Activated CD4-positive, alpha-beta memory T cell treated with anti-CD3 and anti-CD28 coated beads for 36 hours (primary cell): ENCODE results near the gene PDIK1L. TPM values are rescaled to one million over a fixed set of nuclear protein-coding genes. Genes with fewer than 3 reads are reported as not detected.
"Not testable (repeated sequence)": the region's sequence is repeated elsewhere in the genome, so short reads cannot be mapped to it uniquely, and the experiment has no call there.

Experiments used
- CTCF ChIA-PET: fragments of 350-600 bp; sonication (Branson Sonifier 250); formaldehyde crosslinking; loops from one replicate; lab custom pipeline; 2021; ENCODE audit warnings: antibody characterized with exemption, inconsistent platforms; lab: Charles Lee
- POLR2A ChIA-PET: fragments of 350-600 bp; sonication (Branson Sonifier 250); formaldehyde crosslinking; loops from one replicate; lab custom pipeline; 2021; ENCODE audit warnings: antibody characterized with exemption; lab: Charles Lee
- DNase-seq: peaks from one replicate; pipeline ENCODE4 v3.0.0-alpha.2; 2020
- H3K27ac Mint-ChIP-seq: one replicate; pipeline ENCODE4 v1.8.0; 2021; ENCODE audit warnings: mixed read lengths
- H3K27me3 Mint-ChIP-seq: one replicate; pipeline ENCODE4 v1.8.0; 2021; ENCODE audit warnings: mixed read lengths
- H3K36me3 Mint-ChIP-seq: one replicate; pipeline ENCODE4 v1.8.0; 2021; ENCODE audit warnings: mixed read lengths
- H3K4me1 Mint-ChIP-seq: one replicate; pipeline ENCODE4 v1.8.0; 2021; ENCODE audit warnings: low read depth, mixed read lengths
- H3K4me3 Mint-ChIP-seq: one replicate; pipeline ENCODE4 v1.8.0; 2021; ENCODE audit warnings: mild to moderate bottlenecking, mixed read lengths
- H3K9me3 Mint-ChIP-seq: one replicate; pipeline ENCODE4 v1.8.0; 2021; ENCODE audit warnings: mixed read lengths
- intact Hi-C: fragments of 100-400 bp; cut with micrococcal nuclease; formaldehyde crosslinking; loops from one replicate; pipeline ENCODE4 v1.15.1; 2023
- total RNA-seq, 2 experiments: library from RNA; stranded (reverse); gene quantifications; one replicate each; pipeline ENCODE4 v1.2.3, GENCODE V29; 2021

The PDIK1L gene
- total RNA-seq, 2 experiments from 2014 or later: 14.9 to 15.2 TPM

DNA sequence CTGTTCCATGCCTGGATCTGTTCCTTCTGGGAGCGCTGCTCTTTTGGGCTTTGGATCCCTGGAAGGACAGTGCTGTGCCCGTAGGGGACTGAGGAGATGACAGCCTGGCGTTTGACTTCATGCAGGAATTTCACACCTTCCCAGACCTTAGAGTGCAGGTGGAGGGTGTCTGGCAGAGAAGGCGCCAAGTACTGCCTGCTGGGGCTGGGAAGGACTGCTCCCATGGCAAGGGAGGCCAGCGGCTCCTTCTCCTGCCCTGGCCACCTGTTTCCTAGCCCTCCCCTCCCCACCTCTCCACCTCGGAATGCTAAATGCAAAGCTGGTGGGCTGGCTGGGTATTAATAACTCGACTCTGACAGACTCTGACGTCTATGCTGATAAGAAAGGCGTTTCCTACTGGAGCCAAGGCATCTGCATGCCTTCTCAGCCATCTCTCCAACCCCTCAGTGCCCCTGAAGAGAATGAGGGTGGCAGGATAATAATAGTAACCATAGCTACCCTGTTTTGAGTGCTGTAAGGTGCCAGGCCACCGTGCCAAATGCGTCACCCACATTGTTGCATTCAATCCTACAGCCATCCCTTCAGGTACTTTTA is 17.5 kb upstream of the PDIK1L start:
- intact Hi-C loops: no loop called here
- Mint-ChIP-seq H3K27ac (no peak overlapping the region), H3K4me3 (no peak overlapping the region), H3K4me1 (peaks cover 4% of the 10 kb centered on the region), H3K36me3 (no peaks in the 10 kb centered on the region), H3K27me3 (peaks cover 15% of the 10 kb centered on the region), H3K9me3 (no peaks in the 10 kb centered on the region)
- DNase-seq: no peak
- POLR2A ChIA-PET: no interaction called here
- CTCF ChIA-PET: no interaction called here

DNA sequence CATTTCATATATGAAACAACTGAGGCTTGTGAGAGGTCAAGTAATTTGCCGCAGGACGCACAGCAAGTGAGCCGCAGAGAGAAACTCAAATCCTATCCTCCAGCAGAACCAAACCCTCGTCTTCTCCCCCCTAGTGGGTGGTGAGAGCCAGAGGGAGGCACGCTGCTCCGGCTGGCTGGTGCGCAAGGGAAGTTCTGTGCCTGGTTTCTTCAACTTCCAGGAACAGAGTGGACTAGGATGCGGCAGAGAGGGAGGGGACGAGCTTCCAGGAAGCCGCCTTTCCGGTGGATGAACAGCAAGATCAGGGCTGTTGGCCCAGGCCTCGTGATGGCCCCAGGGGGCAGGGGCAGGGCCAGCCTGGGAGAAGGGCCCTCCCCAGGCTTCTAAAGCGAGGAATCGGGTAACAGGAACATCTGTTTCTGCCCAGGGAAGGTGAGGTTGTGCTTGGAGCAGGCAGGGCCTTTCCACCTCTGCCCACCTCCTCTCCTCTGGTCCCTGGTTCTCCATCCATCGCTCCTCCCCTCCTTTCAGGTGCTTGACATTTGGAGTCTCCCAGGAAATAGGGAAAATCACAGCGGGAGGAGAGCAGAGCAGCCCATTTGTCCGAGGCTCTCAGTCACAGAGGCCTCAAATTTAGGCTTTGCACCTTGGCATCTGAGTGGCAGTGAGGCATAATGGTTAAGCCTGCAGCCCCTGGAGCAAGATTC is 16.8 kb upstream of the PDIK1L start:
- intact Hi-C loops: no loop called here
- Mint-ChIP-seq H3K27me3 (peaks cover 15% of the 10 kb centered on the region), H3K9me3 (no peaks in the 10 kb centered on the region), H3K4me3 (no peak overlapping the region), H3K4me1 (peaks cover 4% of the 10 kb centered on the region), H3K27ac (no peak overlapping the region), H3K36me3 (no peaks in the 10 kb centered on the region)
- CTCF ChIA-PET: no interaction called here
- POLR2A ChIA-PET: no interaction called here
- DNase-seq: no peak

DNA sequence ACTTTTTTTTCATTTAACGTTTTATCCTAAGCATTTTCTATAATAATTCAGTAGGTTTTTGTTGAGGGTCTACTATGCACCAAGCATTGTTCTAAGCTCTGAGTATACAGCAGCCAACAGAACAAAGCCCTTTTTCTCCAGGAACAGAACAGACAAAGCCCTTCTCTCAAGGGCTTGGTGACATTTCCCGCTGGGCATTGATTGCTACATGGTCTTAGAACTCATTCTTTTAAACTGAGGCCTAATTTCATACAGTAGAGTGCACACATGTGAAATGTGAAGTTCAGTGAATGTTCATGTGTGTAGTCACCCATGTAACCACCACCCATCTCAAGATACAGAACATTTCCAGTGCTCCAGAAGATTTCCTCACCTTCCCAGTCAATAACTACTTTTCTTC is 15.2 kb upstream of the PDIK1L start:
- no peaks in the 10 kb centered on the region for H3K9me3 Mint-ChIP-seq
- no peak overlapping the region for H3K27ac Mint-ChIP-seq
- peaks cover 4% of the 10 kb centered on the region for H3K4me1 Mint-ChIP-seq
- H3K36me3 Mint-ChIP-seq: no peaks in the 10 kb centered on the region
- peaks cover 9% of the 10 kb centered on the region for H3K27me3 Mint-ChIP-seq
- ChIA-PET CTCF (no interaction called here), POLR2A (no interaction called here)
- H3K4me3 Mint-ChIP-seq: no peak overlapping the region
- intact Hi-C loops: no loop called here
- no peak for DNase-seq

DNA sequence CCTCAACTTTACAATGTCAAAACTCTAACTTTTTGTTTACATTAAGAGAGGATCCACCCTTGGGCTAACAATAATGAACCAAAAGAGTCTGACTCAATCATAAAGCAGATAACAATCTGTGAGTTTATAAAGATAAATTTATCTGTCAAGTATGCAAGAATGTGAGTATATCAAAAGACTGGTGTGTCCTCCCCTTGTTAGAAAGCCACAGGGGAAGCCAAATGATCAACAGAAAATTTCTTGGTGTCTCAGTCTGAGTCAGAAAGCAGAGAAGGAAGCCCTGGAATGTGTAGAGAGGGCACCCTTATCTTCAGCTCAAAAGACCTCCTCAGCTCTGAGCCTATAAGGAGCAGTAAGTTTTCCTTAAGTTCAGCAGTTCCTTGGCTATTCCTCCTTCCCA is 13.9 kb upstream of the PDIK1L start:
- Mint-ChIP-seq H3K27me3 (peaks cover 3% of the 10 kb centered on the region), H3K36me3 (no peaks in the 10 kb centered on the region), H3K4me3 (no peak overlapping the region), H3K4me1 (peaks cover 4% of the 10 kb centered on the region), H3K9me3 (no peaks in the 10 kb centered on the region), H3K27ac (no peak overlapping the region)
- DNase-seq: no peak
- CTCF ChIA-PET: interaction anchor here (1.5 kb wide), 1 partner anchor 47 kb away, joined by 5 read pairs; no protein-coding TSS in a partner anchor
- intact Hi-C loops: no loop called here
- POLR2A ChIA-PET: no interaction called here

DNA sequence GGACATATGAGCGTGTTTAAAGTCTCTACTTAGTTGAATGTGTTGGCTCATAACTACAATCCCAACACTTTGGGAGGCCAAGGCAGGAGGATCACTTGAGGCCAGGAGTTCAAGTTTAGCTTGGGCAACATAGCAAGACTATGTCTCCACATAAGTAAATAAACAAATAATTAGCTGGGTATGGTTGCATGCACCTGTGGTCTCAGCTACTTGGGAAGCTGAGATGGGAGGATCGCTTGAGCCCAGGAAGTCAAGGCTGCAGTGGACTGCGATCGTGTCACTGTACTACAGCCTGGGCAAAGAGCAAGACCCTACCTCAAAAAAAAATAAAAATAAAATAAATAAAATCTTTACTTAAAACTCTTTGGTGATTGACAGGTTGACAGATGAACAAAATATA is 13.0 kb upstream of the PDIK1L start:
- CTCF ChIA-PET: no interaction called here
- no peaks in the 10 kb centered on the region for H3K36me3 Mint-ChIP-seq
- intact Hi-C loops: no loop called here
- H3K4me3 Mint-ChIP-seq: no peak overlapping the region
- H3K9me3 Mint-ChIP-seq: no peaks in the 10 kb centered on the region
- POLR2A ChIA-PET: no interaction called here
- DNase-seq: no peak
- H3K27ac Mint-ChIP-seq: no peak overlapping the region
- peaks cover 4% of the 10 kb centered on the region for H3K4me1 Mint-ChIP-seq
- H3K27me3 Mint-ChIP-seq: no peaks in the 10 kb centered on the region

DNA sequence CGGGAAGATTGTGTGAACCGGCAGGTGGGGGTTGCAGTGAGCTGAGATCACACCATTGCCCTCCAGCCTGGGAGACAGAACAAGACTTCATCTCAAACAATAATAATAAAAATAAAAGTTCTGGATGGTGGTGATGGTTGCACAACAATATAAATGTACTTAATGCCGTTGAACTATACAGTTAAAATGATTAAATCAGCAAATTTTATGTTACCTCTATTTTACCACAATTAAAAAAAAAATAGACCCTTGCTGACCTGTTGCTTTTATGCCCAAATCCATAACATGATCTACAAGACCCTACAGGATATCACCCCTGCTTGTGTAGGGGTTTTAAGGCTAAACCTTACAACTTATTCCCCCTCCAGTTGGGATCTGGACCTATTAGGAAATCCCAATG is 11.8 kb upstream of the PDIK1L start:
- Mint-ChIP-seq H3K27ac (no peak overlapping the region), H3K9me3 (no peaks in the 10 kb centered on the region), H3K4me1 (peaks cover 4% of the 10 kb centered on the region), H3K4me3 (no peak overlapping the region), H3K36me3 (no peaks in the 10 kb centered on the region), H3K27me3 (no peaks in the 10 kb centered on the region)
- DNase-seq: no peak
- CTCF ChIA-PET: interaction anchor here (0.5 to 6.3 kb wide), 3 partner anchors 45 to 317 kb away, joined by 3 to 204 read pairs (median 4); no protein-coding TSS in a partner anchor
- intact Hi-C loops: loop anchor here (10.0 kb wide), 1 partner anchor 315 kb away; the partner anchor contains the start of gene LIN28A
- POLR2A ChIA-PET: no interaction called here

DNA sequence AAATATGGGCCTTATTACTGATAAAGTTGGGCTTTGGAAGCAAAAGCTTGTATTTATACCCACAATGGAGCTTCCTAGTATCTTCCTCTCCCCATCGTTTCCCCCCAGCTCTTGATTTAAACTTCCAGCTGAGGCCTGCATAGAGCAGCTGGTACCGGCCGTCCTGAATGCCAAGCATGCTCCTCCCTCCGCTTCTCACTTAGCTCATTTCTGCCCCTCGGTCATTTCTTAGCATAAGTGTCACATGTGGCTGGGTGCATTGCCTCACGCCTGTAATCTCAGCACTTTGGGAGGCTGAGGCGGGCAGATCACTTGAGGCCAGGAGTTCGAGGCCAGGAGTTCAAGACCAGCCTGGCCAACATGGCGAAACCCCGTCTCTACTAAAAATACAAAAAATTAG is 11.4 kb upstream of the PDIK1L start:
- H3K4me3 Mint-ChIP-seq, H3K36me3 Mint-ChIP-seq, H3K4me1 Mint-ChIP-seq, H3K27ac Mint-ChIP-seq, POLR2A ChIA-PET, H3K27me3 Mint-ChIP-seq, H3K9me3 Mint-ChIP-seq, DNase-seq: not testable (repeated sequence)
- intact Hi-C loops: loop anchor here (10.0 kb wide), 1 partner anchor 315 kb away; the partner anchor contains the start of gene LIN28A
- CTCF ChIA-PET: interaction anchor here (0.5 to 6.3 kb wide), 4 partner anchors 45 to 317 kb away, joined by 3 to 204 read pairs (median 4); no protein-coding TSS in a partner anchor

DNA sequence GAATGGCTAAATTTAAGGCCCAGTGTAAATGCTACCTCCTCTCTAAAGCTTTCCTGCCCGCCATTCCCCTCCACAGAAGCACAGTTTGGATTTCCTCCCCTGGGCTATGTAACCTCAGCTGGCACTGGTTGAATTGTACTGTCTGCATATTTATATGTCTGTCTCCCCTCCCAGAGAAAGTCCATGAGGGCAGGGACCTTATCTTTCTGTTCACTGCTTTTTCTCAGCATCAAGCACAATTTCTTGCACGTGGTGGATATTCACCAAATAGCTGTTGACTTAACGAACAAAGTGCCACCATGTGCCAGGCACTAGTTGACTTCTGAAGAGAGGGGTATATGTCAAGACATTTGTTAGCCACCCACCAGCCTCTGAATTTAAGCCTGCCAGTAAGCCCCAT is 9.5 kb upstream of the PDIK1L start:
- peaks cover 7% of the 10 kb centered on the region for H3K4me1 Mint-ChIP-seq
- no peak overlapping the region for H3K27ac Mint-ChIP-seq
- no peaks in the 10 kb centered on the region for H3K9me3 Mint-ChIP-seq
- no peak overlapping the region for H3K4me3 Mint-ChIP-seq
- POLR2A ChIA-PET: interaction anchor here (0.5 to 2.1 kb wide), 3 partner anchors 43 to 785 kb away, joined by 3 to 7 read pairs (median 3); partner anchors contain the start of gene CNKSR1
- H3K36me3 Mint-ChIP-seq: no peaks in the 10 kb centered on the region
- CTCF ChIA-PET: interaction anchor here (1.0 to 6.3 kb wide), 6 partner anchors 22 to 315 kb away, joined by 3 to 204 read pairs (median 8); partner anchors contain the start of gene ZNF593
- H3K27me3 Mint-ChIP-seq: no peaks in the 10 kb centered on the region
- intact Hi-C loops: loop anchor here (10.0 kb wide), 1 partner anchor 313 kb away; the partner anchor contains the start of gene LIN28A
- no peak for DNase-seq

DNA sequence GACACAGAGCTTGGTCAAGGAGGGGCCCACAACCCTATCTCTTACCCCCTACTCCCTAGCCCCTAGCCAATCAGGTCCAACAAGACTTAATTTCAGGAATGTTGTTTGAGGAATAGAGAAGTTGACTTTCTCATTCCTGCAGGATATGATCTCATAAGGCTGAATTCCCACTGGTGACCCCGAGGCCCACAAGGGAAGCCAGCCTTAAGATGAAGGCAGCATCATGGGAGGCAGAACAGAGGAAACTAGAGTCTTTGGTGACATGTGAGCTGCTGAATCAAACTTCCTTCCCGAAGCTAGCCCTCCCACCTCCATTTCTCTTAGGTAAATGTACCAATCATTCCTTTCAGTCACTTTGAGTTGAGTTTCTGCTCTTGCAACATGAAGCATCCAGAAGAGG is 9.1 kb upstream of the PDIK1L start:
- Mint-ChIP-seq H3K4me3 (no peak overlapping the region), H3K27ac (no peak overlapping the region), H3K4me1 (peaks cover 7% of the 10 kb centered on the region), H3K36me3 (no peaks in the 10 kb centered on the region), H3K9me3 (no peaks in the 10 kb centered on the region), H3K27me3 (no peaks in the 10 kb centered on the region)
- ChIA-PET POLR2A (interaction anchor here (0.7 to 2.1 kb wide), 2 partner anchors 43 to 75 kb away, joined by 3 to 7 read pairs; partner anchors contain the start of gene CNKSR1), CTCF (interaction anchor here (0.6 to 6.3 kb wide), 9 partner anchors 22 to 369 kb away, joined by 3 to 204 read pairs (median 4); partner anchors contain the start of gene ZNF593)
- no peak for DNase-seq
- intact Hi-C loops: loop anchor here (10.0 kb wide), 1 partner anchor 312 kb away; the partner anchor contains the start of gene LIN28A

DNA sequence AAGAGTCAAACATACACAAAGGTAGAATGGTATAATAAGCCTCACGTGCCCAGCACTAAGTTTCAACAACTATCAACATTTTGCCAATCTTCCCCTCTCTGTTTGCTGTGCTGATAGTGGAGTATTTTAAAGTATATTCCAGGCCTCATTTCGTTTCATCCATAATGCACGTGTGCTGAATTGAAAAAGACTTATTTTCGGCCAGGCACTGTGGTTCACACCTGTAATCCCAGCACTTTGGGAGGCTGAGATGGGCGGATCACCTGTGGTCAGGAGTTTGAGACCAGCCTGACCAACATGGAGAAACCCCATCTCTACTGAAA is 6.4 kb upstream of the PDIK1L start:
- intact Hi-C loops: loop anchor here (1.0 to 10.0 kb wide), 6 partner anchors 40 to 310 kb away; partner anchors contain the start of gene LIN28A
- H3K36me3 Mint-ChIP-seq, DNase-seq, H3K4me3 Mint-ChIP-seq, H3K27ac Mint-ChIP-seq, H3K9me3 Mint-ChIP-seq, H3K4me1 Mint-ChIP-seq, H3K27me3 Mint-ChIP-seq, POLR2A ChIA-PET: not testable (repeated sequence)
- CTCF ChIA-PET: interaction anchor here (1.0 to 6.3 kb wide), 11 partner anchors 13 to 312 kb away, joined by 3 to 204 read pairs (median 4); partner anchors contain the start of gene CEP85

DNA sequence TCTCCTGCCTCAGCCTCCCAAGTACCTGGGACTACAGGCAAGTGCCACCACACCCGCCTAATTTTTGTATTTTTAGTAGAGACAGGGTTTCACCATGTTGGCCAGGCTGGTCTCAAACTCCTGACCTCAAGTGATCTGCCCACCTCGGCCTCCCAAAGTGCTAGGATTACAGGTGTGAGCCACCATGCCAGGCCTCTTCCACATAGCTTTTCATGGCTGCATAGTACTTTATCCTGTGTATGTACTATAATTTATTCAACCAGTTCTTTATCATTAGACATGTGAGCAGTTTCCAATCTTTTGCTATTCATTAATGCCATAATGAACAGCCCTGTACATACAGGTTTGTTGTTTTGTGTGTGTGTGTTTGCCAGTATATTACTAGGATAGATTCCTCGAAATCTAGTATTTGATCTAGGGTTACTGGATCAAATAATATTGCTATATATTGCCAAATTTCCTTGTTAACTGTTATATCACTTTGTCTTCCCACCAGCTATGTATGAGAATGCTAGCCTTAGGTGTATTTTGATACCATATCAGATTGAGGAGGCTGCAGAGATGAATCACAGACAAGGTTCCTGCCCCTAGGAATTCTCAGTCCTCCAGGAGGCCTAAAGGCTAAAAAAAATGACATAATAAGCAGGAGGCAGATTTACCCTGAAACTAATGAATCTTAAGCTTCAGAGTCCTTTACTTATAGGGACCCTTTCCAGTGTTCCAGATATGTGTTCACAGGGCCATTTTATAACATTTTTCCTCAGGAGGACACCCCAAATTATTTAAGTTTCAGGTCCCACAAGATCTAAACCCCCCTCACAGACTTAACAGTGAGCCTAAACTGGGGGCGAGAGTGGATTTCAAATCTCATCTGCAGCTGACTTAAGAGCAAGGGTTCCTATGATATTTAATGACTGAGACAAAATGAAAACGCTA is 2.1 kb upstream of the PDIK1L start:
- intact Hi-C loops: loop anchor here (2.0 to 10.0 kb wide), 7 partner anchors 53 to 363 kb away; partner anchors contain the start of genes CEP85, HMGN2 and LIN28A

More for the DNA sequence above, 2.1 kb upstream of the PDIK1L start:
- peaks cover 11% of the 10 kb centered on the region for H3K36me3 Mint-ChIP-seq
- CTCF ChIA-PET: interaction anchor here (0.7 to 1.9 kb wide), 8 partner anchors 12 to 166 kb away, joined by 3 to 18 read pairs (median 4); partner anchors contain the start of genes CEP85 and ZNF593
- POLR2A ChIA-PET: interaction anchor here (1.4 kb wide), 1 partner anchor 36 kb away, joined by 3 read pairs; no protein-coding TSS in a partner anchor
- no peak for DNase-seq
- no peaks in the 10 kb centered on the region for H3K27me3 Mint-ChIP-seq
- H3K4me3 Mint-ChIP-seq: peak overlapping the region; percentile 85
- no peaks in the 10 kb centered on the region for H3K9me3 Mint-ChIP-seq
- H3K4me1 Mint-ChIP-seq: peaks cover 29% of the 10 kb centered on the region
- H3K27ac Mint-ChIP-seq: no peak overlapping the region
